WERI-Rb-1 (cell line): Measurements from ENCODE around the gene GAB1.

Experiments
- DNase-seq: peaks from one replicate; pipeline ENCODE4 v3.0.0-alpha.2; 2020
- H3K27ac ChIP-seq: fragments of 250-450 bp; sonication (Bioruptor Pico); 2 replicates; pipeline ENCODE4 v1.5.1; 2020; ENCODE audit warnings: mild to moderate bottlenecking, moderate library complexity
- H3K27me3 ChIP-seq: fragments of 250-450 bp; sonication (Bioruptor Pico); 2 replicates; pipeline ENCODE4 v1.5.1; 2021; ENCODE audit warnings: mild to moderate bottlenecking, low read depth, moderate library complexity; ENCODE audit not compliant: insufficient read depth, severe bottlenecking
- H3K36me3 ChIP-seq: fragments of 250-450 bp; sonication (Bioruptor Pico); 2 replicates; pipeline ENCODE4 v1.5.1; 2020; ENCODE audit warnings: mild to moderate bottlenecking, moderate library complexity
- H3K4me3 ChIP-seq: 2 replicates; pipeline ENCODE4 v1.5.1; 2011; ENCODE audit warnings: low read depth, mild to moderate bottlenecking, control low read depth, low read length
- H3K9me3 ChIP-seq: fragments of 250-450 bp; sonication (Bioruptor Pico); 2 replicates; pipeline ENCODE4 v1.5.1; 2021; ENCODE audit warnings: mild to moderate bottlenecking, moderate library complexity; ENCODE audit not compliant: severe bottlenecking
- CTCF ChIP-seq: IDR thresholded peaks from 2 replicates; pipeline ENCODE4 v1.5.1; 2011; ENCODE audit warnings: low read depth, mild to moderate bottlenecking, control low read depth, inconsistent platforms, low read length

The GAB1 gene

DNA sequence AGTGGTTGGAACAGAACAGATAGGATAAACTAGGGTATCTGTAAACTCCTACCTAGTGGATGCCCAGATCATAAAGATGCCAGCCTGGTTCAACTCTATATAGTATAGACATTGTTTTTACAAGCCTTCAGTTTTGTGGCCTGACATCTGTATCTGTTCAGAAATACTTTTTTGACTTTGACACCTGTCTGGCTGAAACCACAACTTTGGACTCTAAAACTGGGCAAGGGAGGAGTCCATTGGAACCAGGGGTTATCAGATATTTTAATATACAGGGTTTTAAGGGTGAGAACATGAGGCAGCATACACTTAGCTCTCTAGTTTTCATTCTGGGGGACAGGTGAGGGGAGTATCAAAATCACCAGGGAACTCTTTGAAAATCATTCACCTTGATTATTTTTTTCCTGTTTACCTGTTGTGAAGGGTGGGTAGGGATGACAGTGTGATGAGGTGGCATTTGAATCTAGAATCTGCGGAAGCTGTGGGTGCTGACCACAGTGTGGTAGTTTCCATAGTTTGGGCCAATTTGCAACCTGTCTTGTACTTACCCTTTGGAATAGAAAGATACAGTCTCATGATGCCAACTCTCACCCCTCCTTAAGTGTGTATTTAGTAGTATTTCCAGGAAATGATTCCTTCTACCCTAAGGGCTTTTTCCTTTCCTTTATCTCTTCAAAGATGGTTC, 20.6 kb downstream of the GAB1 start:
- Histone ChIP-seq H3K36me3 (no peaks in the 10 kb centered on the region), H3K9me3 (no peaks in the 10 kb centered on the region), H3K4me3 (no peak overlapping the region), H3K27me3 (no peaks in the 10 kb centered on the region), H3K27ac (no peak overlapping the region)
- TF ChIP-seq CTCF: no peak
- DNase-seq: no peak

GRCh38 chr4:143358419-143358818, 21.7 kb downstream of the GAB1 start:
- Histone ChIP-seq H3K27ac (no peak overlapping the region), H3K36me3 (no peaks in the 10 kb centered on the region), H3K4me3 (no peak overlapping the region), H3K9me3 (no peaks in the 10 kb centered on the region), H3K27me3 (no peaks in the 10 kb centered on the region)
- DNase-seq: no peak
- no peak for TF ChIP-seq CTCF

GRCh38 chr4:143358923-143359643, 22.4 kb downstream of the GAB1 start:
- DNase-seq: no peak
- Histone ChIP-seq H3K27ac (no peak overlapping the region), H3K4me3 (no peak overlapping the region)

GRCh38 chr4:143359644-143360193, 23.0 kb downstream of the GAB1 start:
- H3K36me3 ChIP-seq: no peaks in the 10 kb centered on the region
- no peak for TF ChIP-seq CTCF
- no peak overlapping the region for H3K27ac ChIP-seq
- H3K4me3 ChIP-seq: no peak overlapping the region
- DNase-seq: no peak
- no peaks in the 10 kb centered on the region for H3K9me3 ChIP-seq
- no peaks in the 10 kb centered on the region for H3K27me3 ChIP-seq

More at GRCh38 chr4:143358923-143359643, 22.4 kb downstream of the GAB1 start:
- TF ChIP-seq CTCF: no peak
- H3K9me3 ChIP-seq: no peaks in the 10 kb centered on the region
- H3K36me3 ChIP-seq: no peaks in the 10 kb centered on the region
- H3K27me3 ChIP-seq: no peaks in the 10 kb centered on the region

DNA sequence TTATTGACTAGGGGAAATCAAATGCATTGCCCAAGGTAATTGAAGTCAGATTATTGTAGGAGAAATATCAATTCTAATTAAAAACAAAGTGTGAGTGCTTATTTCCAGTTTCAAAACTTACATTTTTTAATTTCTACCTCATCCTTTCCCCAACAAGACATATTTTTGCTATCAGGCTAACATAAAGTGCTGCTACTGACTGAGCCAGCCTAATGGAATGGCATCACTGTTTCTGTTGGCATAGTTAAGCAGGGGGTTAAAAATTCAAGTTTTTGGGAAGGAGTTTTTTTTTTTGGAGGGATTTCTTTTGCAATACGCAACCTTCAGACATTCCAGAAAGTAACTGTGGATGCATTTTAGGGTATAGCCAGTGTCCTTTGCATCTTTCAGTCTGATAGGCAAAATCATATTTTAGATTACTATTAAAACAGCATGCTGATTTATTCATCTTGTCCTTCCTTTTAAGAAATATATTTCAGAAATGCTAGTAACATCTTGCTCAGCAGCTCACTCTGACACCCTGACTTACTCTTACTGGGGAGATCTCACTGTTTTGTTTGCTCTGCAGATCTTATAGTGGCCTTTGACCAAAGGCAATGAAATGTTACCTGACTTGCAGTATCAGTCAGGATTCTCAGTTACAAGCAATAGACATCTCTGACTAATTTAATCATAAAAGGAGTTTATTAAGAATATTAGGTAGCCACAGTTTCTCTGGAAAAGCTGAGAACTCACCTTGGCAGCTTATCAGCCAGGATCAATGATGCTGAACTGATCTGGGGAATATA, 24.4 kb downstream of the GAB1 start:
- no peak overlapping the region for H3K4me3 ChIP-seq
- no peaks in the 10 kb centered on the region for H3K9me3 ChIP-seq
- H3K27ac ChIP-seq: no peak overlapping the region
- DNase-seq: no peak
- no peak for TF ChIP-seq CTCF
- H3K27me3 ChIP-seq: no peaks in the 10 kb centered on the region
- H3K36me3 ChIP-seq: no peaks in the 10 kb centered on the region
